Neural cell (in vitro differentiated cells): ENCODE data around the gene CLDN22. TPM values are rescaled to one million over a fixed set of nuclear protein-coding genes. Genes with fewer than 3 reads are reported as not detected.

Source experiments
- H2AFZ ChIP-seq: fragments of 200-600, 300-800 bp; sonication (generic), shearing (Covaris generic); 2 replicates; pipeline ENCODE4 v1.6.0; 2014; ENCODE audit warnings: low read depth, mild to moderate bottlenecking, antibody characterized with exemption, low read length, moderate library complexity
- H3F3A ChIP-seq: fragments of 200-600 bp; shearing (Covaris generic); 2 replicates; pipeline ENCODE4 v1.6.1; 2016; ENCODE audit warnings: mild to moderate bottlenecking, moderate library complexity, mixed read lengths, antibody characterized with exemption, low read length; ENCODE audit not compliant: insufficient read depth, poor library complexity, severe bottlenecking
- H3K27ac ChIP-seq: fragments of 200-600, 300-800 bp; sonication (generic), shearing (Covaris generic); 2 replicates; pipeline ENCODE4 v1.5.1; 2014; ENCODE audit warnings: mild to moderate bottlenecking, low read length, moderate library complexity
- H3K27me3 ChIP-seq: fragments of 300-800, 200-600 bp; sonication (generic), shearing (Covaris generic); 2 replicates; pipeline ENCODE4 v1.6.0; 2014; ENCODE audit warnings: mild to moderate bottlenecking, low read depth, low read length, moderate library complexity; ENCODE audit not compliant: insufficient read depth
- H3K36me3 ChIP-seq: fragments of 300-800, 200-600 bp; sonication (generic), shearing (Covaris generic); 2 replicates; pipeline ENCODE4 v1.5.1; 2014; ENCODE audit warnings: mild to moderate bottlenecking, antibody characterized with exemption, low read length, moderate library complexity; ENCODE audit not compliant: insufficient read depth
- H3K4me2 ChIP-seq: fragments of 300-800, 200-600 bp; sonication (generic), shearing (Covaris generic); 2 replicates; pipeline ENCODE4 v1.6.0; 2014; ENCODE audit warnings: mild to moderate bottlenecking, low read length
- H3K4me3 ChIP-seq: fragments of 300-800, 200-600 bp; sonication (generic), shearing (Covaris generic); 2 replicates; pipeline ENCODE4 v1.5.1; 2014; ENCODE audit warnings: mild to moderate bottlenecking, low read length, moderate library complexity
- H3K79me2 ChIP-seq: fragments of 200-600 bp; shearing (Covaris generic); replicated peaks from 2 replicates; pipeline ENCODE4 v1.6.0; 2014; ENCODE audit warnings: mild to moderate bottlenecking, low read length, moderate library complexity; ENCODE audit not compliant: insufficient read depth
- H3K9ac ChIP-seq: fragments of 300-800, 200-600 bp; sonication (generic), shearing (Covaris generic); 2 replicates; pipeline ENCODE4 v1.6.1; 2016; ENCODE audit warnings: mild to moderate bottlenecking, low read length, mixed read lengths
- H3K9me2 ChIP-seq: fragments of 200-600 bp; shearing (Covaris generic); 2 replicates; pipeline ENCODE4 v1.6.1; 2016; ENCODE audit warnings: mild to moderate bottlenecking, low read length, mixed read lengths; ENCODE audit not compliant: insufficient read depth
- H3K9me3 ChIP-seq: fragments of 200-600, 300-800 bp; sonication (generic), shearing (Covaris generic); 2 replicates; pipeline ENCODE4 v1.6.1; 2016; ENCODE audit warnings: mild to moderate bottlenecking, mixed run types, low read length, moderate library complexity, mixed read lengths
- H4K20me1 ChIP-seq: fragments of 200-600 bp; shearing (Covaris generic); 2 replicates; pipeline ENCODE4 v1.6.1; 2016; ENCODE audit warnings: mild to moderate bottlenecking, mixed run types; ENCODE audit not compliant: insufficient read depth
- CTCF ChIP-seq: fragments of 450-650 bp; IDR thresholded peaks from 2 replicates; pipeline ENCODE4 v1.5.1; 2014; ENCODE audit warnings: antibody characterized with exemption, mild to moderate bottlenecking, moderate library complexity; ENCODE audit not compliant: poor library complexity, severe bottlenecking
- EP300 ChIP-seq: fragments of 450-650 bp; conservative IDR thresholded peaks from 2 replicates; pipeline ENCODE4 v1.6.1; 2014; ENCODE audit warnings: antibody characterized with exemption, mild to moderate bottlenecking, moderate library complexity; ENCODE audit not compliant: poor library complexity, severe bottlenecking
- EZH2 ChIP-seq: fragments of 200-600, 300-800 bp; shearing (Covaris generic), sonication (generic); IDR thresholded peaks from 2 replicates; pipeline ENCODE4 v1.6.1; 2014; ENCODE audit warnings: antibody characterized with exemption, low read length, borderline replicate concordance, mild to moderate bottlenecking; ENCODE audit not compliant: insufficient read depth, poor library complexity, severe bottlenecking
- MXI1 ChIP-seq: fragments of 450-650 bp; conservative IDR thresholded peaks from 2 replicates; pipeline ENCODE4 v1.6.1; 2014; ENCODE audit warnings: antibody characterized with exemption, mild to moderate bottlenecking; ENCODE audit not compliant: poor library complexity, severe bottlenecking
- POLR2AphosphoS5 ChIP-seq: IDR thresholded peaks from 2 replicates; pipeline ENCODE4 v1.6.1; 2012
- RAD21 ChIP-seq: fragments of 450-650 bp; conservative IDR thresholded peaks from 2 replicates; pipeline ENCODE4 v1.6.1; 2014; ENCODE audit warnings: antibody characterized with exemption, mild to moderate bottlenecking, moderate library complexity
- REST ChIP-seq: IDR thresholded peaks from 2 replicates; pipeline ENCODE4 v1.6.1; 2012; ENCODE audit warnings: borderline replicate concordance
- SMC3 ChIP-seq: fragments of 450-650 bp; conservative IDR thresholded peaks from 2 replicates; pipeline ENCODE4 v1.6.1; 2014; ENCODE audit warnings: antibody characterized with exemption, mild to moderate bottlenecking, moderate library complexity; ENCODE audit not compliant: poor library complexity
- TAF1 ChIP-seq: IDR thresholded peaks from 2 replicates; pipeline ENCODE4 v1.6.1; 2012; ENCODE audit warnings: low read depth
- polyA plus RNA-seq: library from polyadenylated mRNA; depleted of rRNA; stranded (reverse); fragments of >200 nt; gene quantifications from 2 replicates; pipeline ENCODE4 v1.2.3, GENCODE V29; 2014

Gene CLDN22
- polyA plus RNA-seq, 1 donor from 2014 or later: not detected

GRCh38 chr4:183353557-183353956, 33.5 kb upstream of the CLDN22 start:
- no peaks in the 10 kb centered on the region for H3K9me3 ChIP-seq
- TF ChIP-seq SMC3 (no peak), REST (no peak), EP300 (no peak), EZH2 (no peak), POLR2AphosphoS5 (no peak)
- H3K4me3 ChIP-seq: no peak overlapping the region
- no peaks in the 10 kb centered on the region for H3K27me3 ChIP-seq
- H3K36me3 ChIP-seq: no peaks in the 10 kb centered on the region
- H3K79me2 ChIP-seq: no peaks in the 10 kb centered on the region
- H3K27ac ChIP-seq: no peak overlapping the region
- no peaks in the 10 kb centered on the region for H3K9me2 ChIP-seq
- no peaks in the 10 kb centered on the region for H4K20me1 ChIP-seq
- no peaks in the 10 kb centered on the region for H3F3A ChIP-seq
- no peak overlapping the region for H2AFZ ChIP-seq
- H3K9ac ChIP-seq: no peak overlapping the region
- H3K4me2 ChIP-seq: no peak overlapping the region

- no peaks in the 10 kb centered on the region for H3K79me2 ChIP-seq
- H3K4me2 ChIP-seq: no peak overlapping the region
- no peak for TF ChIP-seq MXI1
- TF ChIP-seq EZH2: no peak
- TF ChIP-seq REST: no peak
- no peak for TF ChIP-seq SMC3
- no peak for TF ChIP-seq CTCF
- no peak for TF ChIP-seq EP300
- no peak for TF ChIP-seq POLR2AphosphoS5
- no peak for TF ChIP-seq RAD21
- no peak for TF ChIP-seq TAF1
- no peaks in the 10 kb centered on the region for H3F3A ChIP-seq
- H3K9ac ChIP-seq: no peak overlapping the region
- no peaks in the 10 kb centered on the region for H4K20me1 ChIP-seq
- no peaks in the 10 kb centered on the region for H3K27me3 ChIP-seq
- no peak overlapping the region for H2AFZ ChIP-seq
- H3K27ac ChIP-seq: no peak overlapping the region
- no peak overlapping the region for H3K4me3 ChIP-seq
- H3K9me2 ChIP-seq: no peaks in the 10 kb centered on the region
- H3K9me3 ChIP-seq: no peaks in the 10 kb centered on the region
- H3K36me3 ChIP-seq: no peaks in the 10 kb centered on the region
Observed at GRCh38 chr4:183352546-183352945, 32.5 kb upstream of the CLDN22 start.
